GM12878 (cell line): ENCODE data around the gene PAK6. TPM values are rescaled to one million over a fixed set of nuclear protein-coding genes. Genes with fewer than 3 reads are reported as not detected.

Source experiments
- ATAC-seq: fragments of 200-7000 bp; cut with Tn5 transposase; 3 replicates; pipeline ENCODE4 v1.9.1; 2020; ENCODE audit warnings: mild to moderate bottlenecking, moderate library complexity
- BruUV-seq: library from RNA; stranded (reverse); fragments of 400-500 nt; replicated peaks from 2 replicates; lab custom pipeline; 2021; lab: Mats Ljungman, UMichigan
- CTCF ChIA-PET: fragments of 300-600 bp; sonication (Branson Sonifier 250); formaldehyde crosslinking; extraction: SDS; loops from one replicate; lab custom pipeline; 2021; ENCODE audit warnings: inconsistent platforms; lab: Yijun Ruan, JAX
- POLR2A ChIA-PET: fragments of 350-600 bp; formaldehyde crosslinking; extraction: SDS; loops from one replicate; lab custom pipeline; 2021; ENCODE audit warnings: inconsistent platforms; lab: Charles Lee
- RAD21 ChIA-PET: fragments of 300-600 bp; sonication (Branson Sonifier 250); formaldehyde crosslinking; loops from one replicate; lab custom pipeline; 2023; ENCODE audit warnings: antibody characterized with exemption; ENCODE audit not compliant: unreplicated experiment; lab: Charles Lee
- SMC1A ChIA-PET: fragments of 300-600 bp; sonication (Branson Sonifier 250); formaldehyde crosslinking; loops from one replicate; lab custom pipeline; 2023; ENCODE audit not compliant: unreplicated experiment, uncharacterized antibody; lab: Charles Lee
- DNase-seq: peaks from one replicate; pipeline ENCODE4 v3.0.0-alpha.2; 2011; ENCODE audit warnings: low read depth, low spot score
- FAIRE-seq: peaks from 3 replicates; lab custom pipeline; 2011; peaks lifted over from hg19 to GRCh38; lab: Jason Lieb, UNC
- H2AFZ ChIP-seq: 2 replicates; pipeline ENCODE4 v1.6.0; 2011; ENCODE audit warnings: low read depth, low read length, control low read depth; ENCODE audit not compliant: control insufficient read depth
- H3K27ac ChIP-seq: 2 replicates; pipeline ENCODE4 v1.5.1; 2011; ENCODE audit warnings: control low read depth; ENCODE audit not compliant: control insufficient read depth, insufficient read depth
- H3K27me3 ChIP-seq, 2 experiments: replicated peaks in 1 of 2; 2 replicates each; pipeline versions ENCODE4 v1.6.0 to v1.6.1; 2011; ENCODE audit warnings: low read length in 1 of 2; ENCODE audit not compliant: control insufficient read depth in 2 of 2, insufficient read depth in 2 of 2
- H3K36me3 ChIP-seq, 2 experiments: 2 replicates each; pipeline ENCODE4 v1.5.1; 2011; ENCODE audit warnings: low read length in 1 of 2; ENCODE audit not compliant: control insufficient read depth in 2 of 2, insufficient read depth in 2 of 2
- H3K4me1 ChIP-seq: 2 replicates; pipeline ENCODE4 v1.6.1; 2011; ENCODE audit warnings: mild to moderate bottlenecking, low read length, moderate library complexity, mixed read lengths; ENCODE audit not compliant: control insufficient read depth, insufficient read depth
- H3K4me2 ChIP-seq: 2 replicates; pipeline ENCODE4 v1.6.0; 2011; ENCODE audit warnings: control low read depth; ENCODE audit not compliant: control insufficient read depth, insufficient read depth
- H3K4me3 ChIP-seq: fragments of 200-600 bp; sonication (generic); 2 replicates; pipeline ENCODE4 v1.5.1; 2016
- H3K79me2 ChIP-seq: 2 replicates; pipeline ENCODE4 v1.6.0; 2011; ENCODE audit warnings: low read length; ENCODE audit not compliant: control insufficient read depth, insufficient read depth
- H3K9ac ChIP-seq: 2 replicates; pipeline ENCODE4 v1.8.0; 2011; ENCODE audit warnings: low read length, control low read depth, mixed read lengths; ENCODE audit not compliant: control insufficient read depth, insufficient read depth
- H3K9me3 ChIP-seq: replicated peaks from 3 replicates; pipeline ENCODE4 v1.5.1; 2011; ENCODE audit warnings: mild to moderate bottlenecking, low read length; ENCODE audit not compliant: control insufficient read depth, insufficient read depth
- H4K20me1 ChIP-seq: 2 replicates; pipeline ENCODE4 v1.6.0; 2011; ENCODE audit not compliant: control insufficient read depth, insufficient read depth
- CBX3 ChIP-seq: fragments of 200-600 bp; sonication (generic); IDR thresholded peaks from 2 replicates; pipeline ENCODE4 v1.6.1; 2016; ENCODE audit warnings: low read depth, borderline replicate concordance
- ESRRA ChIP-seq: IDR thresholded peaks from 2 replicates; pipeline ENCODE4 v1.6.1; 2012; ENCODE audit warnings: mild to moderate bottlenecking, low read length, improper control_type of control experiment
- GABPA ChIP-seq: IDR thresholded peaks from 2 replicates; pipeline ENCODE4 v1.6.1; 2014; ENCODE audit warnings: antibody characterized with exemption, low read depth, mild to moderate bottlenecking, inconsistent platforms
- IKZF1 ChIP-seq: fragments of 450-650 bp; conservative IDR thresholded peaks from 2 replicates; pipeline ENCODE4 v1.6.1; 2017; ENCODE audit warnings: antibody characterized with exemption, mild to moderate bottlenecking
- MLLT1 ChIP-seq: fragments of 450-650 bp; IDR thresholded peaks from 2 replicates; pipeline ENCODE4 v1.6.1; 2016; ENCODE audit warnings: mild to moderate bottlenecking
- NKRF ChIP-seq: fragments of 450-650 bp; conservative IDR thresholded peaks from 2 replicates; pipeline ENCODE4 v1.6.1; 2017; ENCODE audit warnings: mild to moderate bottlenecking, moderate library complexity
- NR2C2 ChIP-seq: IDR thresholded peaks from 2 replicates; pipeline ENCODE4 v1.6.1; 2011; ENCODE audit warnings: borderline replicate concordance, low read depth; ENCODE audit not compliant: control insufficient read depth, insufficient read length
- POLR2AphosphoS5 ChIP-seq: IDR thresholded peaks from 2 replicates; pipeline ENCODE4 v1.6.1; 2011; ENCODE audit warnings: mild to moderate bottlenecking, low read length, inconsistent platforms
- RAD21 ChIP-seq: IDR thresholded peaks from 2 replicates; pipeline ENCODE4 v1.6.1; 2011; ENCODE audit warnings: mild to moderate bottlenecking, low read depth, low read length, moderate library complexity; ENCODE audit not compliant: insufficient read depth
- SUPT20H ChIP-seq: IDR thresholded peaks from 2 replicates; pipeline ENCODE4 v1.6.1; 2011; ENCODE audit warnings: low read depth, mild to moderate bottlenecking, low read length, moderate library complexity, borderline replicate concordance; ENCODE audit not compliant: control insufficient read depth
- YBX1 ChIP-seq: fragments of 450-650 bp; IDR thresholded peaks from 2 replicates; pipeline ENCODE4 v1.6.1; 2016; ENCODE audit warnings: antibody characterized with exemption
- ZNF592 ChIP-seq: fragments of 450-650 bp; IDR thresholded peaks from 2 replicates; pipeline ENCODE4 v1.6.1; 2017; ENCODE audit warnings: mild to moderate bottlenecking, moderate library complexity
- WGBS: methylation state at CpG from one replicate; pipeline ENCODE4 v1.1.6; 2016; ENCODE audit warnings: low lambda C conversion rate; ENCODE audit not compliant: insufficient replicate concordance, insufficient coverage; ENCODE audit errors: missing lambda C conversion rate; 5-methylcytosine and 5-hydroxymethylcytosine counted together
- in situ Hi-C: fragments of 300-500 bp; cut with MboI; formaldehyde crosslinking; loops from 9 replicates; pipeline ENCODE4 v1.14.3; 2018; ENCODE audit warnings: mixed read lengths
- intact Hi-C: fragments of 100-400 bp; cut with micrococcal nuclease; formaldehyde crosslinking; loops from one replicate; pipeline ENCODE4 v1.14.2; 2022; ENCODE audit not compliant: unreplicated experiment
- polyA plus RNA-seq, 11 experiments: library from polyadenylated mRNA; depleted of rRNA in 4 of 11; unstranded in 6 of 11; stranded (reverse) in 5 of 11; fragments of >200 nt; fragmentation: Nextera tagmentation in 4 of 11; fragmentation: Illumina TruSeq in 1 of 11; extraction: Ambion mirVana in 4 of 11; extraction: Trizol in 1 of 11; gene quantifications; 1 replicate in 1 of 11; 2 replicates in 10 of 11; pipeline versions ENCODE4 v1.2.1 to v1.2.3, GENCODE V29; 2011 to 2016; ENCODE audit warnings: inconsistent platforms in 2 of 11, missing spikeins in 2 of 11, low read depth in 1 of 11
- total RNA-seq, 4 experiments: library from RNA; depleted of rRNA in 3 of 4; stranded (reverse); fragments of >200 nt in 3 of 4; fragmentation: Illumina TruSeq in 1 of 4; extraction: Trizol in 1 of 4; gene quantifications; 2 replicates each; pipeline versions ENCODE4 v1.2.1 to v1.2.3, GENCODE V29; 2013 to 2021

PAK6 gene
- total and polyA plus RNA-seq, 10 of the 15 experiments (the other 5 are each of a cell fraction or from before 2014, with no cell fraction given): 0.07 to 0.92 (median 0.31) TPM; not detected in 2

GRCh38 chr15:40263024-40263754 is 24.3 kb downstream of the PAK6 start (continued):
- TF ChIP-seq NKRF (no peak), IKZF1 (no peak), POLR2AphosphoS5 (no peak), GABPA (no peak)

GRCh38 chr15:40264321-40265153 is 25.7 kb downstream of the PAK6 start:
- CTCF ChIA-PET: interaction anchor here (0.6 to 3.3 kb wide), 6 partner anchors 10 to 341 kb away, joined by 3 to 27 read pairs (median 4); no protein-coding TSS in a partner anchor
- in situ Hi-C loops: no loop called here
- Histone ChIP-seq H3K9me3 (no peaks in the 10 kb centered on the region), H3K27ac (no peak overlapping the region), H2AFZ (no peak overlapping the region), H3K4me1 (no peaks in the 10 kb centered on the region), H3K4me2 (no peak overlapping the region), H3K79me2 (no peaks in the 10 kb centered on the region), H3K27me3 (no peaks in the 10 kb centered on the region), H3K4me3 (no peak overlapping the region), H3K9ac (no peak overlapping the region), H3K36me3 (no peaks in the 10 kb centered on the region), H4K20me1 (no peaks in the 10 kb centered on the region)
- SMC1A ChIA-PET: interaction anchor here (1.0 to 1.4 kb wide), 4 partner anchors 10 to 477 kb away, joined by 3 to 5 read pairs (median 4); no protein-coding TSS in a partner anchor
- WGBS: 56% methylated on average over 16 of the region's 16 CpGs
- intact Hi-C loops: no loop called here
- POLR2A ChIA-PET: interaction anchor here (0.6 kb wide), 1 partner anchor 225 kb away, joined by 5 read pairs; no protein-coding TSS in a partner anchor
- RAD21 ChIA-PET: interaction anchor here (0.6 to 1.1 kb wide), 2 partner anchors 9 to 26 kb away, joined by 3 to 4 read pairs; no protein-coding TSS in a partner anchor
- BruUV-seq: no TSS peak
- no peak for ATAC-seq
- DNase-seq: no peak
- FAIRE-seq: no peak
- TF ChIP-seq SUPT20H: no peak
- no peak for TF ChIP-seq ESRRA
- TF ChIP-seq CBX3: no peak
- TF ChIP-seq MLLT1: no peak
- TF ChIP-seq RAD21: no peak
- no peak for TF ChIP-seq ZNF592
- TF ChIP-seq YBX1: no peak
- no peak for TF ChIP-seq NR2C2
